ENCODE measurements around the gene DDX52.

GRCh38 chr17:37605813-37606505 lies 37.3 kb downstream of the DDX52 start:
- TF ChIP-seq CTCF (IDR thresholded peaks at IDR 0.05) = no peak
- TF ChIP-seq POLR2A (IDR thresholded peaks at IDR 0.05) = no peak

Measured in body of pancreas (tissue), 4 donors.